OCI-LY1 (cell line): ENCODE results near the gene USP2.

Experiments used
- EZH2 ChIP-seq: fragments of 200-600 bp; sonication (generic), shearing (Covaris generic); IDR thresholded peaks from 2 replicates; pipeline ENCODE4 v1.8.0; 2017; ENCODE audit warnings: borderline replicate concordance, mixed run types, mild to moderate bottlenecking, antibody characterized with exemption, low read length, moderate library complexity, mixed read lengths
- TF ChIP-seq, protein P1 (sequence below): fragments of 200-600 bp; sonication (generic), shearing (Covaris generic); IDR thresholded peaks from 2 replicates; pipeline ENCODE4 v1.5.1; 2017; ENCODE audit warnings: mild to moderate bottlenecking, antibody characterized with exemption, low read length, moderate library complexity, mixed read lengths

GRCh38 chr11:119340335-119341221, 40.9 kb downstream of the USP2 start, which contains the start of gene C1QTNF5:
- TF ChIP-seq, protein P1, sequence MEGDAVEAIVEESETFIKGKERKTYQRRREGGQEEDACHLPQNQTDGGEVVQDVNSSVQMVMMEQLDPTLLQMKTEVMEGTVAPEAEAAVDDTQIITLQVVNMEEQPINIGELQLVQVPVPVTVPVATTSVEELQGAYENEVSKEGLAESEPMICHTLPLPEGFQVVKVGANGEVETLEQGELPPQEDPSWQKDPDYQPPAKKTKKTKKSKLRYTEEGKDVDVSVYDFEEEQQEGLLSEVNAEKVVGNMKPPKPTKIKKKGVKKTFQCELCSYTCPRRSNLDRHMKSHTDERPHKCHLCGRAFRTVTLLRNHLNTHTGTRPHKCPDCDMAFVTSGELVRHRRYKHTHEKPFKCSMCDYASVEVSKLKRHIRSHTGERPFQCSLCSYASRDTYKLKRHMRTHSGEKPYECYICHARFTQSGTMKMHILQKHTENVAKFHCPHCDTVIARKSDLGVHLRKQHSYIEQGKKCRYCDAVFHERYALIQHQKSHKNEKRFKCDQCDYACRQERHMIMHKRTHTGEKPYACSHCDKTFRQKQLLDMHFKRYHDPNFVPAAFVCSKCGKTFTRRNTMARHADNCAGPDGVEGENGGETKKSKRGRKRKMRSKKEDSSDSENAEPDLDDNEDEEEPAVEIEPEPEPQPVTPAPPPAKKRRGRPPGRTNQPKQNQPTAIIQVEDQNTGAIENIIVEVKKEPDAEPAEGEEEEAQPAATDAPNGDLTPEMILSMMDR: no peak
- no peak for TF ChIP-seq EZH2
